SK-N-SH treated with all-trans-retinoic acid at 6 μM for 48 hours (cell line): ENCODE data around the gene FAM241B.

ENCODE experiments used
- ATAC-seq: fragments of 200-7000 bp; cut with Tn5 transposase; 3 replicates; pipeline ENCODE4 v1.9.1; 2020; ENCODE audit warnings: mild to moderate bottlenecking, moderate library complexity
- ARNTL ChIP-seq: fragments of 450-650 bp; formaldehyde crosslinking; IDR thresholded peaks from 2 replicates; pipeline ENCODE4 v1.5.0; 2020; ENCODE audit warnings: low read depth, mild to moderate bottlenecking, moderate library complexity, borderline replicate concordance
- CREB5 ChIP-seq: fragments of 250-450 bp; sonication (Bioruptor Pico); IDR thresholded peaks from 2 replicates; pipeline ENCODE4 v1.5.1; 2020; ENCODE audit warnings: low read depth, mild to moderate bottlenecking, moderate library complexity
- CSDC2 ChIP-seq: fragments of 250-450 bp; sonication (Bioruptor Pico); IDR thresholded peaks from 2 replicates; pipeline ENCODE4 v1.5.0; 2020; ENCODE audit warnings: mild to moderate bottlenecking, moderate library complexity
- GLIS3 ChIP-seq: fragments of 250-450 bp; sonication (Bioruptor Pico); IDR thresholded peaks from 2 replicates; pipeline ENCODE4 v1.5.0; 2020; ENCODE audit warnings: mild to moderate bottlenecking, moderate library complexity
- ISL1 ChIP-seq: fragments of 250-450 bp; sonication (Bioruptor Pico); IDR thresholded peaks from 2 replicates; pipeline ENCODE4 v2.1.2; 2022; ENCODE audit warnings: mild to moderate bottlenecking, moderate library complexity
- OSR1 ChIP-seq: fragments of 250-450 bp; sonication (Bioruptor Pico); IDR thresholded peaks from 2 replicates; pipeline ENCODE4 v1.8.0; 2022; ENCODE audit warnings: moderate library complexity, mild to moderate bottlenecking, inconsistent platforms
- PATZ1 ChIP-seq: fragments of 250-450 bp; sonication (Bioruptor Pico); IDR thresholded peaks from 2 replicates; pipeline ENCODE4 v1.8.0; 2020; ENCODE audit warnings: mild to moderate bottlenecking, moderate library complexity, borderline replicate concordance
- PPARA ChIP-seq: fragments of 250-450 bp; sonication (Bioruptor Pico); IDR thresholded peaks from 2 replicates; pipeline ENCODE4 v1.5.0; 2020; ENCODE audit warnings: mild to moderate bottlenecking, borderline replicate concordance
- RARB ChIP-seq: fragments of 250-450 bp; sonication (Bioruptor Pico); IDR thresholded peaks from 2 replicates; pipeline ENCODE4 v1.8.0; 2021; ENCODE audit warnings: mild to moderate bottlenecking, moderate library complexity
- SNAI2 ChIP-seq: fragments of 250-450 bp; sonication (Bioruptor Pico); IDR thresholded peaks from 2 replicates; pipeline ENCODE4 v1.5.0; 2020; ENCODE audit warnings: mild to moderate bottlenecking, moderate library complexity
- TCF4 ChIP-seq: fragments of 250-450 bp; sonication (Bioruptor Pico); IDR thresholded peaks from 2 replicates; pipeline ENCODE4 v1.8.0; 2021; ENCODE audit warnings: mild to moderate bottlenecking, moderate library complexity, borderline replicate concordance
- TSHZ2 ChIP-seq: fragments of 250-450 bp; sonication (Bioruptor Pico); IDR thresholded peaks from 2 replicates; pipeline ENCODE4 v1.5.0; 2020; ENCODE audit warnings: mild to moderate bottlenecking, moderate library complexity
- ZFP3 ChIP-seq: fragments of 250-450 bp; sonication (Bioruptor Pico); IDR thresholded peaks from 2 replicates; pipeline ENCODE4 v1.5.0; 2020; ENCODE audit warnings: mild to moderate bottlenecking, moderate library complexity
- ZNF565 ChIP-seq: fragments of 450-650 bp; formaldehyde crosslinking; conservative IDR thresholded peaks from 2 replicates; pipeline ENCODE4 v1.5.0; 2020; ENCODE audit warnings: low read depth, mild to moderate bottlenecking, moderate library complexity
- ZNF8 ChIP-seq: fragments of 450-650 bp; formaldehyde crosslinking; IDR thresholded peaks from 2 replicates; pipeline ENCODE4 v1.5.0; 2020; ENCODE audit warnings: mild to moderate bottlenecking, moderate library complexity

Gene FAM241B

GRCh38 chr10:69619626-69620025, 10.4 kb upstream of the FAM241B start:
- TF ChIP-seq TSHZ2 (CRISPR knock-in tag) = no peak
- no peak for TF ChIP-seq CSDC2 (CRISPR knock-in tag)
- TF ChIP-seq RARB (CRISPR knock-in tag) = no peak
- no peak for TF ChIP-seq PPARA
- no peak for TF ChIP-seq PATZ1 (CRISPR knock-in tag)
- no peak for TF ChIP-seq ARNTL
- no peak for ATAC-seq

- no peak for ATAC-seq
- TF ChIP-seq ARNTL (no peak), TCF4 (CRISPR knock-in tag) (no peak), GLIS3 (CRISPR knock-in tag) (no peak), OSR1 (CRISPR knock-in tag) (no peak)
Measured at GRCh38 chr10:69620625-69621024, 9.4 kb upstream of the FAM241B start.

GRCh38 chr10:69624245-69624786, 5.7 kb upstream of the FAM241B start:
- TF ChIP-seq ZNF8 (no peak), ZFP3 (CRISPR knock-in tag) (no peak), SNAI2 (no peak), PATZ1 (CRISPR knock-in tag) (no peak), ISL1 (no peak), TCF4 (CRISPR knock-in tag) (no peak), CREB5 (CRISPR knock-in tag) (no peak), OSR1 (CRISPR knock-in tag) (no peak), GLIS3 (CRISPR knock-in tag) (no peak), ARNTL (no peak), CSDC2 (CRISPR knock-in tag) (no peak), PPARA (no peak)
- TF ChIP-seq, all 23 proteins: peak for 0
- no peak for ATAC-seq

- no peak for ATAC-seq
- TF ChIP-seq TSHZ2 (CRISPR knock-in tag) (no peak), CREB5 (CRISPR knock-in tag) (no peak), ZNF565 (CRISPR knock-in tag) (no peak), PATZ1 (CRISPR knock-in tag) (no peak)
- TF ChIP-seq, all 23 proteins: peak for 0
Measured at GRCh38 chr10:69626826-69627225, 3.2 kb upstream of the FAM241B start.
